Adrenal gland (tissue), 12 donors: ENCODE results near the gene NXPE4. TPM values are rescaled to one million over a fixed set of nuclear protein-coding genes. Genes with fewer than 3 reads are reported as not detected.
"Not testable (repeated sequence)": the region's sequence is repeated elsewhere in the genome, so short reads cannot be mapped to it uniquely, and the experiment has no call there.

Experiments used
- DNase-seq, 7 donors: peaks; one replicate each; pipeline ENCODE4 v3.0.0-alpha.2; 2019 to 2020
- H3K27ac ChIP-seq, 5 donors: fragments of 200-600 bp; sonication (generic) in 4 of 5; 1 replicate in 3 of 5; 2 replicates in 2 of 5; pipeline versions ENCODE4 v1.5.1 to v1.8.0; 2016 to 2020; ENCODE audit warnings: mild to moderate bottlenecking in 1 of 5
- H3K27me3 ChIP-seq: fragments of 200-600 bp; 2 replicates; pipeline ENCODE4 v1.8.0; 2021
- H3K36me3 ChIP-seq, 2 donors: fragments of 200-600 bp; replicated peaks in 1 of 2; 1 replicate in 1 of 2; 2 replicates in 1 of 2; pipeline versions ENCODE4 v1.5.1 to v1.8.0; 2018 to 2022
- H3K4me1 ChIP-seq, 2 donors: fragments of 200-600 bp; replicated peaks in 1 of 2; 1 replicate in 1 of 2; 2 replicates in 1 of 2; pipeline versions ENCODE4 v1.5.1 to v1.8.0; 2018 to 2021
- H3K4me3 ChIP-seq, 4 donors: fragments of 200-600 bp; sonication (generic) in 3 of 4; one replicate each; pipeline ENCODE4 v1.5.1; 2016 to 2018
- H3K9me3 ChIP-seq, 3 donors: fragments of 200-600 bp; sonication (generic) in 1 of 3; replicated peaks in 1 of 3; 1 replicate in 2 of 3; 2 replicates in 1 of 3; pipeline versions ENCODE4 v1.5.1 to v1.8.0; 2016 to 2021
- CTCF ChIP-seq, 6 experiments: fragments of 450-650 bp in 4 of 6; fragments of 200-600 bp in 2 of 6; sonication (generic) in 1 of 6; IDR thresholded peaks; 1 replicate in 5 of 6; 2 replicates in 1 of 6; pipeline versions ENCODE4 v1.5.1 to v1.8.0; 2016 to 2021; ENCODE audit warnings: antibody characterized with exemption in 6 of 6, mild to moderate bottlenecking in 2 of 6, moderate library complexity in 1 of 6
- POLR2A ChIP-seq, 2 donors: fragments of 450-650 bp; IDR thresholded peaks; one replicate each; pipeline ENCODE4 v1.6.1; 2017; ENCODE audit warnings: antibody characterized with exemption in 2 of 2, mild to moderate bottlenecking in 2 of 2, moderate library complexity in 1 of 2
- WGBS, 4 donors: extraction: QIAGEN DNeasy Blood & Tissue Kit in 2 of 4; methylation state at CpG; one replicate each; pipeline versions ENCODE4 v1.1.5 to v1.1.7; 2013 to 2017; 5-methylcytosine and 5-hydroxymethylcytosine counted together
- intact Hi-C, 2 donors: fragments of 100-400 bp; cut with DNase I; formaldehyde crosslinking; loops; one replicate each; pipeline versions ENCODE4 v1.14.1 to v1.15.0; 2022 to 2023
- polyA plus RNA-seq, 3 donors: library from polyadenylated mRNA; stranded (reverse); fragments of 200-250 nt in 2 of 3; fragments of 350-450 nt in 1 of 3; fragmentation: Illumina TruSeq in 1 of 3; extraction: RNeasy Lipid Tissue Mini Kit (QIAGEN cat#74804) in 1 of 3; gene quantifications; one replicate each; pipeline ENCODE4 v1.2.3, GENCODE V29; 2013 to 2014
- total RNA-seq, 9 donors: library from RNA; depleted of rRNA in 4 of 9; stranded (reverse); fragments of >200 nt in 4 of 9; fragments of 120-200 nt in 1 of 9; fragmentation: NEBNext Ultra II Directional in 1 of 9; extraction: Animal tissue kit (Norgen Biotek cat#: 25700) in 1 of 9; gene quantifications; one replicate each; pipeline versions ENCODE4 v1.1.0 to v1.2.4, GENCODE V29; 2013 to 2023
- donor health status: healthy with polysubstance abuse.
- donor health status: Bipolar disorder and iron deficiency.
- donor health status: DM: yes; HTN: yes; CAD: no.
- donor health status: DM: no; HTN: no; CAD: no.
- donor health status: DM: no; HTN: no; CAD: no.
- donor health status: DM: yes; HTN: yes; CAD: no.

The NXPE4 gene
- total and polyA plus RNA-seq, 12 donors = not detected

GRCh38 chr11:114615448-114616361 is 20.1 kb upstream of the NXPE4 start:
- Histone ChIP-seq H3K9me3 (no peaks in the 10 kb centered on the region), H3K4me1 (no peaks in the 10 kb centered on the region), H3K36me3 (no peaks in the 10 kb centered on the region), H3K27me3 (no peaks in the 10 kb centered on the region), H3K4me3 (no peak overlapping the region), H3K27ac (no peak overlapping the region)
- no peak for TF ChIP-seq POLR2A (IDR thresholded peaks at IDR 0.05)
- TF ChIP-seq CTCF (IDR thresholded peaks at IDR 0.05) = no peak
- 76 to 90% (median 84%) methylated on average over 17 of the region's 17 CpGs for WGBS, 4 donors
- intact Hi-C loops = no loop called here
- no peak for DNase-seq

- intact Hi-C loops = no loop called here
- DNase-seq = no peak
- TF ChIP-seq CTCF (IDR thresholded peaks at IDR 0.05) = no peak
- TF ChIP-seq POLR2A (IDR thresholded peaks at IDR 0.05) = no peak
Measured at GRCh38 chr11:114614127-114614720, 18.6 kb upstream of the NXPE4 start.

GRCh38 chr11:114613094-114613493 is 17.5 kb upstream of the NXPE4 start:
- H3K36me3 ChIP-seq, H3K27me3 ChIP-seq, DNase-seq, H3K4me3 ChIP-seq, intact Hi-C loops, H3K9me3 ChIP-seq, H3K4me1 ChIP-seq, H3K27ac ChIP-seq: not testable (repeated sequence)
- 76 to 83% (median 78%) methylated on average over 7 to 9 of the region's 9 CpGs for WGBS, 4 donors

More at GRCh38 chr11:114614127-114614720, 18.6 kb upstream of the NXPE4 start:
- Histone ChIP-seq H3K9me3 (no peaks in the 10 kb centered on the region), H3K27ac (no peak overlapping the region), H3K36me3 (no peaks in the 10 kb centered on the region), H3K4me1 (no peaks in the 10 kb centered on the region), H3K4me3 (no peak overlapping the region), H3K27me3 (no peaks in the 10 kb centered on the region)
- WGBS, 4 donors = 81 to 87% (median 85%) methylated on average over 11 of the region's 11 CpGs

GRCh38 chr11:114612686-114613085 is 17.1 kb upstream of the NXPE4 start:
- TF ChIP-seq POLR2A (IDR thresholded peaks at IDR 0.05) (no peak), CTCF (IDR thresholded peaks at IDR 0.05) (no peak)
- H3K27ac ChIP-seq = no peak overlapping the region
- no peak for DNase-seq
- no peaks in the 10 kb centered on the region for H3K36me3 ChIP-seq
- intact Hi-C loops = no loop called here
- 84 to 88% (median 86%) methylated on average over 9 of the region's 9 CpGs for WGBS, 4 donors
- H3K4me1 ChIP-seq = no peaks in the 10 kb centered on the region
- H3K4me3 ChIP-seq = no peak overlapping the region
- H3K27me3 ChIP-seq = no peaks in the 10 kb centered on the region
- H3K9me3 ChIP-seq = no peaks in the 10 kb centered on the region

DNA sequence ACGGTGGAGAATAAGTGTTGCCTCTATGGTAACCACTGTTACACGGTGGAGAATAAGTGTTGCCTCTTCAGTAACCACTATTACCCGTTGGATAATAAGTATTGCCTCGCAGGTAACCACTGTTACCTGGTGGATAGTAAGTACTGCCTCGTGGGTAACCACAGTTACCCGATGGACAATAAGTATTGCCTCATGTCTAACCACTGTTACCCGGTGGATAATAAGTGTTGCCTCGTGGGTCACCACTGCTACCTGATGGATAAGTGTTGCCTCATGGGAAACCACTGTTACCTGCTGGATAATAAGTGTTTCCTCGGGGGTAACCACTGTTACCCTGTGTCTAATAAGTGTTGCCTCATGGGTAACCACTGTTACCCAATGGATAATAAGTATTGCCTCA is 16.6 kb upstream of the NXPE4 start:
- intact Hi-C loops = not testable (repeated sequence)
- 79 to 89% (median 87%) methylated on average over 9 of the region's 9 CpGs for WGBS, 4 donors

More for the DNA sequence above, 16.6 kb upstream of the NXPE4 start:
- H3K27me3 ChIP-seq, H3K4me3 ChIP-seq, H3K9me3 ChIP-seq, H3K36me3 ChIP-seq, H3K27ac ChIP-seq, DNase-seq, H3K4me1 ChIP-seq: not testable (repeated sequence)
